Measurements from ENCODE around the gene LGR6.
"Not testable (repeated sequence)": the region's sequence is repeated elsewhere in the genome, so short reads cannot be mapped to it uniquely, and the experiment has no call there.

LGR6 gene

GRCh38 chr1:202193614-202194327 is at the start of gene LGR6:
Gene LGR6, plus strand, starts transcription at chr1:202193799. Its CDS starts 191 bp downstream, at chr1:202193990.
- Histone ChIP-seq H3K9me3 (ENCODE audit: control insufficient read depth, insufficient read depth, low read length) (no peaks in the 10 kb centered on the region), H3K27me3 (ENCODE audit: control insufficient read depth, insufficient read depth, low read length) (peaks cover 12% of the 10 kb centered on the region; the same call in 1 of the 2 replicates), H3K27ac (ENCODE audit: low read length) (no peak within 1 kb of the TSS), H3K36me3 (ENCODE audit: control insufficient read depth, insufficient read depth, low read length) (no peaks in the 10 kb centered on the region), H3K4me3 (ENCODE audit: low read length) (peak within 1 kb of the TSS; percentile 39; the same call in 1 of the 2 replicates), H3K4me1 (ENCODE audit: control insufficient read depth, insufficient read depth, low read length) (peaks cover 3% of the 10 kb centered on the region; the same call in 1 of the 2 replicates)
- WGBS (ENCODE audit: insufficient coverage, insufficient read length) = no CpG with 5 or more reads among the region's 61 CpGs
- no peak for DNase-seq (ENCODE audit: low read depth, low spot score)

- Histone ChIP-seq H3K27ac (ENCODE audit: low read length) (no peak within 1 kb of the TSS), H3K36me3 (ENCODE audit: control insufficient read depth, insufficient read depth, low read length) (no peaks in the 10 kb centered on the region), H3K4me3 (ENCODE audit: low read length) (peak within 1 kb of the TSS; percentile 76), H3K27me3 (ENCODE audit: control insufficient read depth, insufficient read depth, low read length) (no peaks in the 10 kb centered on the region), H3K4me1 (ENCODE audit: control insufficient read depth, insufficient read depth, low read length) (peaks cover 6% of the 10 kb centered on the region), H3K9me3 (ENCODE audit: control insufficient read depth, insufficient read depth, low read length) (no peaks in the 10 kb centered on the region)
- DNase-seq (ENCODE audit: low read depth, low spot score) = no peak
- no CpG with 5 or more reads among the region's 82 CpGs for WGBS (ENCODE audit: insufficient coverage, insufficient read length)
Observed at GRCh38 chr1:202144402-202145067, 49.1 kb upstream of the LGR6 start, which contains the start of gene ARL8A. Gene ARL8A, minus strand, starts transcription at chr1:202144737. Its CDS starts 165 bp downstream, at chr1:202144572.

DNA sequence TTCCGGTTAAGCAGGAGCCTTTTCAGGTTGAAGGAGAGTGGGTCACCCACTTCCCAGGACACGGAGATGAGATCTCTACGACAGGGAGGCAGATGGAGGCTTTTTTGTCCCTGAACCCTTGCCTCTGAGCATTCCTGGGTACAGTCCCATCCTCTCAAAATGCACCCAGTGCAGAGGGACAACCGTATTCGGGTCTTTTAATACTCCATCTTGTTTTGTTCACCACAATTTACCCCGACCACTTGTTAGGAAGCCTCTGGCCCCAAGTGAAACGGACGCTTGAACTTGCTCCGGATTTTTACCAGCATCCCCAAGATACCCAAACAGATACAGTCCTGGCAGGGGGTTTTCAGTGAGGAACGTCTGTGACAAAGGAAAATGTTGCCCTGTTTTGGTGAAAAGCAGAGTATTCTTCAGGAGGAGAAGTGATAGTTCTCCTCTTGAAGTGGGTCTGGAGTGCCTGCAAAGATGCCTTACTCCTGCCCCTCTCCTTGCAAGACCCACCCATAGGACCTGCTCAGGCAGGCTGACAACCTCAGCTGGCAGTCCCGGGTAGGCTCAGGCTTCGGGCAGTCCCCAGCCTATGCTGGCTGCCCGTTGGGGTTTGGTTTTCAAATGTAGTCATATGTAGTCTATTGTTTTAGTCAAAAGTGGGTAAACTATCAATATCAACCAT is 48.4 kb upstream of the LGR6 start:
- peak overlapping the region; percentile 76; the same call in 1 of the 2 replicates for H3K4me3 ChIP-seq (ENCODE audit: low read length)
- no peaks in the 10 kb centered on the region for H3K36me3 ChIP-seq (ENCODE audit: control insufficient read depth, insufficient read depth, low read length)
- DNase-seq (ENCODE audit: low read depth, low spot score) = no peak
- no peaks in the 10 kb centered on the region for H3K27me3 ChIP-seq (ENCODE audit: control insufficient read depth, insufficient read depth, low read length)
- H3K27ac ChIP-seq (ENCODE audit: low read length) = no peak overlapping the region
- H3K9me3 ChIP-seq (ENCODE audit: control insufficient read depth, insufficient read depth, low read length) = no peaks in the 10 kb centered on the region
- no CpG with 5 or more reads among the region's 13 CpGs for WGBS (ENCODE audit: insufficient coverage, insufficient read length)
- peaks cover 6% of the 10 kb centered on the region for H3K4me1 ChIP-seq (ENCODE audit: control insufficient read depth, insufficient read depth, low read length)

- not testable (repeated sequence) for H3K27me3 ChIP-seq (ENCODE audit: control insufficient read depth, insufficient read depth, low read length); H3K27ac ChIP-seq (ENCODE audit: low read length); H3K36me3 ChIP-seq (ENCODE audit: control insufficient read depth, insufficient read depth, low read length); H3K9me3 ChIP-seq (ENCODE audit: control insufficient read depth, insufficient read depth, low read length); H3K4me1 ChIP-seq (ENCODE audit: control insufficient read depth, insufficient read depth, low read length); DNase-seq (ENCODE audit: low read depth, low spot score); H3K4me3 ChIP-seq (ENCODE audit: low read length)
- WGBS (ENCODE audit: insufficient coverage, insufficient read length) = no CpG with 5 or more reads among the region's 8 CpGs
Observed at GRCh38 chr1:202145744-202146140, 47.9 kb upstream of the LGR6 start.

DNA sequence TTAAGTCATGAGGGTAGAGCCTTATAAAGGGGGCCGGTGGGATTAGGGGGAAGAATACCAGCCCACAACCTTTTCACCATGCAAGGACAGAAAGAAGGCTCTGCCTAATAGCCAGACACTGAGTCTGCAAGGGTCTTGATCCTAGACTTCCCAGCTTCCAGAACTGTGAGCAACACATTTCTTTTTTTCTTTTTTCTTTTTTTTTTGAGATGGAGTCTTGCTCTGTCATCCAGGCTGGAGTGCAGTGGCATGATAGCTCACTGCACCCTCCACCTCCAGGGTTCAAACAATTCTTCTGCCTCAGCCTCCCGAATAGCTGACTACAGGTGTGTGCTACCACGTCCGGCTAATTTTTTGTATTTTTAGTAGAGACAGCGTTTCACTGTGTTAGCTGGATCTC is 47.3 kb upstream of the LGR6 start:
- H3K4me1 ChIP-seq (ENCODE audit: control insufficient read depth, insufficient read depth, low read length) = peaks cover 6% of the 10 kb centered on the region
- no peak overlapping the region for H3K27ac ChIP-seq (ENCODE audit: low read length)
- WGBS (ENCODE audit: insufficient coverage, insufficient read length) = no CpG with 5 or more reads among the region's 5 CpGs
- H3K27me3 ChIP-seq (ENCODE audit: control insufficient read depth, insufficient read depth, low read length) = no peaks in the 10 kb centered on the region
- H3K36me3 ChIP-seq (ENCODE audit: control insufficient read depth, insufficient read depth, low read length) = no peaks in the 10 kb centered on the region
- DNase-seq (ENCODE audit: low read depth, low spot score) = no peak
- H3K4me3 ChIP-seq (ENCODE audit: low read length) = no peak overlapping the region
- no peaks in the 10 kb centered on the region for H3K9me3 ChIP-seq (ENCODE audit: control insufficient read depth, insufficient read depth, low read length)

GRCh38 chr1:202146993-202147392 is 46.6 kb upstream of the LGR6 start:
- H3K36me3 ChIP-seq (ENCODE audit: control insufficient read depth, insufficient read depth, low read length) = no peaks in the 10 kb centered on the region
- no CpG with 5 or more reads among the region's 3 CpGs for WGBS (ENCODE audit: insufficient coverage, insufficient read length)
- H3K27me3 ChIP-seq (ENCODE audit: control insufficient read depth, insufficient read depth, low read length) = no peaks in the 10 kb centered on the region
- H3K9me3 ChIP-seq (ENCODE audit: control insufficient read depth, insufficient read depth, low read length) = no peaks in the 10 kb centered on the region
- H3K4me1 ChIP-seq (ENCODE audit: control insufficient read depth, insufficient read depth, low read length) = peaks cover 6% of the 10 kb centered on the region
- no peak for DNase-seq (ENCODE audit: low read depth, low spot score)
- H3K4me3 ChIP-seq (ENCODE audit: low read length) = no peak overlapping the region
- H3K27ac ChIP-seq (ENCODE audit: low read length) = no peak overlapping the region

- Histone ChIP-seq H3K27me3 (ENCODE audit: control insufficient read depth, insufficient read depth, low read length) (no peaks in the 10 kb centered on the region), H3K36me3 (ENCODE audit: control insufficient read depth, insufficient read depth, low read length) (no peaks in the 10 kb centered on the region), H3K27ac (ENCODE audit: low read length) (no peak overlapping the region), H3K9me3 (ENCODE audit: control insufficient read depth, insufficient read depth, low read length) (no peaks in the 10 kb centered on the region), H3K4me3 (ENCODE audit: low read length) (no peak overlapping the region), H3K4me1 (ENCODE audit: control insufficient read depth, insufficient read depth, low read length) (peaks cover under 1% of the 10 kb centered on the region; the same call in 1 of the 2 replicates)
- WGBS (ENCODE audit: insufficient coverage, insufficient read length) = no CpG with 5 or more reads among the region's 4 CpGs
- no peak for DNase-seq (ENCODE audit: low read depth, low spot score)
Observed at GRCh38 chr1:202148391-202148790, 45.2 kb upstream of the LGR6 start.

DNA sequence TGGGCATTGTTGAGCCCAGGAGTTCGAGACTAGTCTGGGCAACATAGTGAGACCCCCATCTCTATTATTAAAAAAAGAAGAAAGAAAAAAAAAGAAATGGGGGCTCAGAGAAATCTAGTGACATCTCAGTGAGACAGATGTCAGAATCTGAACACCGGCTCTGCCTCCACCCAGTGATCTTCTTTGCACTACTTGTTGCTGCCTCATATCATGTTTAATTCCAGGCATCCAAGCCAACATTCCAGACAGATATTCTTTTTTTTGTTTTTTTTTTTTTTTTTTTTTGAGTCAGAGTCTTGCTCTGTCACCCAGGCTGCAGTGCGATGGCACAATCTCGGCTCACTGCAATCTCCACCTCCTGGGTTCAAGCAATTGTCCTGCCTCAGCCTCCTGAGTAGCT is 44.0 kb upstream of the LGR6 start:
- no peaks in the 10 kb centered on the region for H3K36me3 ChIP-seq (ENCODE audit: control insufficient read depth, insufficient read depth, low read length)
- no peaks in the 10 kb centered on the region for H3K9me3 ChIP-seq (ENCODE audit: control insufficient read depth, insufficient read depth, low read length)
- no peaks in the 10 kb centered on the region for H3K27me3 ChIP-seq (ENCODE audit: control insufficient read depth, insufficient read depth, low read length)
- no peak overlapping the region for H3K4me3 ChIP-seq (ENCODE audit: low read length)
- no peak for DNase-seq (ENCODE audit: low read depth, low spot score)
- no peak overlapping the region for H3K27ac ChIP-seq (ENCODE audit: low read length)
- 0 out of 2 replicates have a peak, but pooled peaks cover 2% of the 10 kb centered on the region for H3K4me1 ChIP-seq (ENCODE audit: control insufficient read depth, insufficient read depth, low read length)
- no CpG with 5 or more reads among the region's 4 CpGs for WGBS (ENCODE audit: insufficient coverage, insufficient read length)

DNA sequence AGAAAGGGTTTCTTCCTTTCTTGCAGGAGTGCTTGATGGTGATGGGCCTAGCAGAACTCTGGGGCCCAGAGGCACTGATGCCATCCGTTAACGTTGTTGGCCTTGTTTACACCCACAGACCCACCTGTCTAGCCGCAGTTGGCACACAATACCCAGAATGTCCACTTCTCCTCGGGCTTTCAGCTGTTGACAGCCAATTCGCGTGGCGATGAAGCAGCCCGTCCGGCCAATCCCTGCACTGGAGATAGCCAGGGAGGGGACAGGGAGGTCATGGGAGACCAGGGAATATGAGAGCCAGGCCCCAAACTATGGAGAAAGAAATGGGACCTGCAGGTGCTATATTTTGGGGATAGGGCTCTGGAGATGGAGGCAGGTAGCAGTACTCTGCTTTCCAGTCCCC is 43.4 kb upstream of the LGR6 start:
- Histone ChIP-seq H3K27me3 (ENCODE audit: control insufficient read depth, insufficient read depth, low read length) (no peaks in the 10 kb centered on the region), H3K27ac (ENCODE audit: low read length) (no peak overlapping the region), H3K4me1 (ENCODE audit: control insufficient read depth, insufficient read depth, low read length) (peaks cover 4% of the 10 kb centered on the region; the same call in 1 of the 2 replicates), H3K4me3 (ENCODE audit: low read length) (no peak overlapping the region), H3K9me3 (ENCODE audit: control insufficient read depth, insufficient read depth, low read length) (no peaks in the 10 kb centered on the region), H3K36me3 (ENCODE audit: control insufficient read depth, insufficient read depth, low read length) (no peaks in the 10 kb centered on the region)
- no CpG with 5 or more reads among the region's 9 CpGs for WGBS (ENCODE audit: insufficient coverage, insufficient read length)
- no peak for DNase-seq (ENCODE audit: low read depth, low spot score)

- no peak overlapping the region for H3K4me3 ChIP-seq (ENCODE audit: low read length)
- no peaks in the 10 kb centered on the region for H3K36me3 ChIP-seq (ENCODE audit: control insufficient read depth, insufficient read depth, low read length)
- WGBS (ENCODE audit: insufficient coverage, insufficient read length) = no CpG with 5 or more reads among the region's 8 CpGs
- H3K9me3 ChIP-seq (ENCODE audit: control insufficient read depth, insufficient read depth, low read length) = no peaks in the 10 kb centered on the region
- H3K4me1 ChIP-seq (ENCODE audit: control insufficient read depth, insufficient read depth, low read length) = peaks cover 4% of the 10 kb centered on the region; the same call in 1 of the 2 replicates
- no peaks in the 10 kb centered on the region for H3K27me3 ChIP-seq (ENCODE audit: control insufficient read depth, insufficient read depth, low read length)
- DNase-seq (ENCODE audit: low read depth, low spot score) = no peak
- H3K27ac ChIP-seq (ENCODE audit: low read length) = no peak overlapping the region
Observed at GRCh38 chr1:202150602-202151001, 43.0 kb upstream of the LGR6 start.

Measured in iPS DF 6.9 (cell line).